ENCODE measurements around the gene UQCR11.

The UQCR11 gene

GRCh38 chr19:1613808-1614570 is 8.7 kb upstream of the UQCR11 start:
- DNase-seq = no peak

- DNase-seq = no peak
These were observed 7.9 kb upstream of the UQCR11 start for GRCh38 chr19:1613146-1613545.

- no peak for DNase-seq
These were observed 7.1 kb upstream of the UQCR11 start for GRCh38 chr19:1612114-1613086.

DNA sequence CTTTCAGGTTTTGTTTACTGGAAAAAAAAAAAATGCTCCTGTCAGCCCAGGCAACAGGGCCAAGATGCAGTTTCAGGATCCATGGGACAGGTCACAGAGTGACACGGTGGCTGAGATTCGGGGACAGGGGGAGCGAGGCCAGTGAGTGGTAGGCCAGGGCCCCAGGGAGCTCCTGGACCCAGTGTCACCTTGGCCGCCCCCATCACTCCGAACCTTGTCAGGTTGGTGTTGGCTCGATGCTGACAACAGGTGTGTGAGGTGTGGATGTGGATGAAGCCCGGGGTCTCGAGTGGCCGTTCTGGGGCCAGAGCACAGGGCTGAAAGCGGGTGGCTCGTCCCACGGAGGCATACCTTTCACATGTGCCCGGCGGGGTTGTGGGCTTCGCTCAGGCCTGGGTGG is 6.1 kb upstream of the UQCR11 start:
- no peak for DNase-seq

- DNase-seq = no peak
These were observed 5.3 kb upstream of the UQCR11 start for GRCh38 chr19:1610579-1610978.

DNA sequence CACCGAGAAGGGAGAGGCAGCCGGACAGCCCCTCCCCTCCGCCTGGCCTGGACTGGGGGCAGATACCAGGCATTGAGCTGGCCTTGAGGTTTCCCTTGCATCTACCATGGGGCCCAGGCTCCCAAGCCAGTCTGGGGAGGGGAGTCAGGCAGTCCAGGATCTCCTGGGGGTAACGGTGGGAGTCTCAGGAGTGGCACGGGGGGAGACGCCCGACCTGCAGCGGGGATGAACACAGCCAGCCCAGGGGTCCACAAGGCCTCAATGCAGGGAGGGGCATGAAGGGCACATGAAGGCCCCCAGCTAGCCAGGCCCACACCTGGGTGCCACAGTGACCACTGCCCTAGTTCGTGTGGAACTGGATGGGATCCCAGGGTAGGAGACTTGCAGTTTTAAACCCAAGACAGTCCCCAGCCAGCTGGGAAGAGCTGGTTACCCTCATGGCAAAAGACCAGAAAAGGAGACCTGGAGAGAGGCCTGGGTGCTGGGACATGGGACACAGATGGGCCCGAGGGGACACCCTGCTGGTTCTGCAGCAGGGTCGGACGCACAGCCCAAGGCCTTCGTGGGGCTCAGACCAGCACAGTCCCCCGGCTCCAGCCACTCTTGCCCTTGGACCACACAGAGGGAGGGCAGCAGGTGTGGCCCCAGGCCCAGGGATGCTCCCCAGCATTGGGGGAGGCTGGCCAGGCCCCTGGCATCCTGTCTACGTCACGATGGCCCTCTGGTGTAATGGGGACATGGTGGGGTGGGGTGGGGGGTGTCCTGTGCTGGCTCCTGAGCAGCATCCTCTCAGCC is 4.6 kb upstream of the UQCR11 start:
- no peak for DNase-seq

DNA sequence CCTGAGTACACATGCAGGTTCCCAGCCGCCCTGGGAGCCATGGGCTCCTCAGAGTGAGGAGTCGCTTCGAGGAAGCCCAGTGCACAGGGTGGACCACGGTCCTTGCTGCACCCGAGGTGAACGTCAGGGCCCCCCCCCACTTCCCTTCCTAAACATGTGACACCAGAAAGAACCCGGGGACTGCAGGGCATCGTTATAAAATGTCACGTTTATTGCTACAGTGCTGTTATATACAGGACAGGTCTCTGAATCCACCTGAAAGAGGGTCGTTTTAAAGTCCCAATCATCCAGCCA is 3.8 kb upstream of the UQCR11 start:
- peak; percentile 58 for DNase-seq

DNA sequence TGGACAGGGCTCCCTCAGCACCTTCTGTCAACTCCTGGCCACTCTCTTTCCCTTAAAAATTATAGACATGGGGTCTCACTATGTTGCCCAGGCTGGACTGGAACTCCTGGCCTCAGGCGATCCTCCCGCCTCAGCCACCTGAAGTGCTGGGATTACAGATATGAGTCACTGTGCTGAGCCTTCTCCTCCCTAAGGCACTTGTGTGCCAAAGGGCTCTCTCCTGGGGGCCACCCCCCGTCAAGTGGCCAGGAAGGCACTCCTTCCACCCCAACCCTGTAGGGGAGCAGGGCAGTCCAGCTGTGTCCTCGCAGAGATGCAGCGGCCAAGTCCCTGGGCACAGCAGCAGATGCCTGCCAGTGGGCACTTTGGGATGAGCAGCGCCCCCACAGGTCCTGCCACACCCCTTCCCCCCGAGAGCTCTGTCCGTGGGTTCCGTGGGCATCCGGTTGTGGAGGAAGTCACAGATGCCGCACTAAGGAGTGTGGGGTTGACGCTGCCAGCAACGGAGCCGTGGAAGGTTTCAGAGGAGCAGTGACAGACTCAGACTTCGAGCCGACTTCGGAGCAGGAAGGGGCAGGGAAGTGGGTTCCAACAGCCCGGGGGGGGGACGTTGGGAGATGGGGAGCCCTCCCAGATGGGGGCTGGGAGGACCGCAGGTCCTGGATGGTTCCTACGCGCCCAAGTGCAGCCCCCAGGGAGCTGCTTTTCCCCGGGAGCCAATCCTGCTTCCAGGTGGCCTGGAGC is 3.3 kb upstream of the UQCR11 start:
- DNase-seq = peak; percentile 41

GRCh38 chr19:1606138-1606651 is 933 bp upstream of the UQCR11 start:
- DNase-seq = peak; percentile 40

- DNase-seq = no peak
These were observed 3.1 kb downstream of the UQCR11 start for GRCh38 chr19:1602091-1602707.

DNA sequence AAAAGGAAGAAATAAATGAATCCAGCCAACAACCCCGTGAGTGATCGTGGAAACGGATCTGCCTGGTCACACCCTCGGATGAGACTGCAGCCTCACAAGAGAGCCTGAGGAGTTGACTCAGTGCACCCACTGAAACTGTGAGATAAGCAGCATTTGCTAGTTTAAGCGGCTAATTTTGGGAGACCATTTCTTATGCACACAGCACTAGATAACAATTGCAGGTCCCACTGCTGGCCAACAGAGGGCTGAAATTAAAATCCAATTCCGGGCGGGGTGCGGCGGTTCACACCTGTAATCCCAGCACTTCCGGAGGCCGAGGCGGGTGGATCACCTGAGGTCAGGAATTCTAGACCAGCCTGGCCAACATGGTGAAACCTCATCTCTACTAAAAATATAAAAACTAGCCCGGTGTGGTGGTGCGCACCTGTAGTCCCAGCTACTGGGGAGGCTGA is 3.6 kb downstream of the UQCR11 start:
- DNase-seq = peak; percentile 81

DNA sequence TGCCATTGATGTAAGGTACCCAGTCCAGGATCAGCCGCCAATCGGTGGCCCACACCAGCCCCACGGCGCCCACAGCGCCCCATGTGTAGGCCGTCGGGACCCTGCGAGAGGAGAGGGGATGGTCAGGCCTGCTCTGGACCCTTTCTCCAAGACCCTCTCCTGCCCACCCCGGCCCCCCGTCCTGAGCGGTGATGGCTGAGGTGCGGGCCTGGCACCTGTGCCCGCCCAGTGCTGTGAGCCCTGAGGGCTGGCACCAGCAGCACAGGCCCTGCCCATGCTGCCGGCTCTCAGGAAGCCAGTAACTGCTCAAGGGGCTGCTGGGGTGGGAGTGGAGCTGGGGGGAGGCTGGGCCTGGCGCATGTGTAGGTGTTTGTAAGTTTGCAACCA is 5.8 kb downstream of the UQCR11 start:
- DNase-seq = no peak

DNA sequence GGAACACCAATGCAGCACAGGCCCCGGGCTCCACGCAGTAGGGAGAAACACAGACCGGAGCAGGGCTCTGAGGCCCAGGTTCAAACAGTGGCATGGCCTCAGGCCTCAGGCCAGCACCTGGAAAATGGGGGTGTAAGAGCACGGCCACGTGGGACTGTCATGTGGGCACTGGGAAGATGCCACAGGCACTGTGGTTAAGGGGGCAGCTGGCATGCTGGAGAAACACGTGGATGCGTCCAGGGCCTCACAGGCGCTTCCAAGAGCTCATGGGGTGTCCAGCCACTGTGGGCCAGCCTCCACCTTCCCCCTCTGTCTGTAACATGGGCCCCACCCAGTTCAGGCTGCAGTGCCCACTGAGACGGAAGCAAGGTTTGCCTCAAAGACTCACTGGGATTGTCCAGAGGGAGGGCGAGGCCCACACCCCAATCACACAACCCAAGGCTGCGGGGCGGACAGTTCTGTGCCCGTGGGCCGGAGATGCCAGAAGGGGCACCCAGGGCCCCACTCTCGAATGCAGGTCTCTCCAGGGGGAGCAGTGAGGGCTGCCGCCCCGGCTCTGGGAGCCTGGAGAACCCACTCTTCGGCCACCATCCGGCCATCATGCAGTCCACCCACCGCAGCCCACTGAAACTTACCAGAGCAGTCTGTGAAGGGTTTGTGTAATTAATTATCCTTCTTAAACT is 6.3 kb downstream of the UQCR11 start:
- no peak for DNase-seq

- no peak for DNase-seq
These were observed 11.8 kb downstream of the UQCR11 start for GRCh38 chr19:1593501-1593772.

- DNase-seq = peak; percentile 98
These were observed 12.3 kb downstream of the UQCR11 start, which contains the start of gene MBD3 for GRCh38 chr19:1592755-1593500. Gene MBD3 (minus strand): TSS chr19:1592865. CDS start chr19:1592631, 234 bp downstream.

GRCh38 chr19:1592024-1592754 is 13.1 kb downstream of the UQCR11 start:
- peak; percentile 95 for DNase-seq

GRCh38 chr19:1591421-1592023 is 13.7 kb downstream of the UQCR11 start:
- no peak for DNase-seq

DNA sequence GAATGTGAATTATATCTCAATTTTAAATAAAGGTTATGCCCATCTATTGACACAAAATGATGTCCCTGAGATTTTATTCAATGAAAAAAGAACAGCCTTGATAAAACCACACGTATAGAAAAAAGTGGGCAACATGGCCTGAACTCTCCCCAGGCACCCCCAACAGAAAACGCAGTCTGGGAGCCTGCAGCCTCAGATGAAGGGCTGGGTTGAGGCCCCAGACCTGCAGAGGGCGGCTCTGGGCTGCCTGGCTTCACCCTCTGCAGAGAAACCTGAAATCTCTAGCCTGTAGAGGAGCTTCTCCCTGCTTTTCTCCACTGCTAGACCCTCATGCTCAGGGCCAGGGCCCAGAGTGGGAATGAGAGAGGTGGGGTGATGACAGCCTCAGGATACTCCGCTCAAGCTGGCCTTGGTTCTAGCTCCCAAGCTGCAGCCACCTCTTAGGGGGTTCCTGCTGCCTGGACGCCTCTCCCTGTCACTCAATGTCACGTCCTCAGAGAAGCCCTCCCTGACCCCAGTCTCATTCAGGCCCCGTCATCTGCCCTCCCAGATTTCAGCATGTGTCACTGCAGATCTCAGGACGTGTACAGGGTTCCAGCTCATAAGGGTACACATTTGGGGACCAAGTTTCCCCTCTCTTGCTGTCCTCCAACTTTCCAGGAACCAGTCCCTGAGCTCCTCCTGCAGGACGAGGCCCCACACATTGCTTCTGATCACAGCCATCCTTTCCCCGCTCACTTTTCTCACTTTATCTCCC is 14.4 kb downstream of the UQCR11 start:
- DNase-seq = peak; percentile 83

- DNase-seq = no peak
These were observed 17.4 kb downstream of the UQCR11 start for GRCh38 chr19:1587872-1588271.

All from hematopoietic multipotent progenitor cell treated with erythropoietin and hydrocortisone succinate and interleukin-3 and kit ligand, for 4 days (in vitro differentiated cells).